SU-DHL-6 (cell line): Measurements from ENCODE around the gene MYH11.
"Not testable (repeated sequence)": the region's sequence is repeated elsewhere in the genome, so short reads cannot be mapped to it uniquely, and the experiment has no call there.

Experiments used
- EZH2phosphoT487 ChIP-seq: fragments of 200-600 bp; sonication (generic), shearing (Covaris generic); conservative IDR thresholded peaks from 2 replicates; pipeline ENCODE4 v1.6.1; 2018; ENCODE audit warnings: mild to moderate bottlenecking, antibody characterized with exemption, low read length, moderate library complexity, mixed read lengths
- TF ChIP-seq, protein P1 (sequence below): fragments of 200-600 bp; sonication (generic); IDR thresholded peaks from one replicate; pipeline ENCODE4 v1.5.1; 2017; ENCODE audit warnings: antibody characterized with exemption, mild to moderate bottlenecking, low read length, moderate library complexity; ENCODE audit not compliant: insufficient read depth, poor library complexity, severe bottlenecking

DNA sequence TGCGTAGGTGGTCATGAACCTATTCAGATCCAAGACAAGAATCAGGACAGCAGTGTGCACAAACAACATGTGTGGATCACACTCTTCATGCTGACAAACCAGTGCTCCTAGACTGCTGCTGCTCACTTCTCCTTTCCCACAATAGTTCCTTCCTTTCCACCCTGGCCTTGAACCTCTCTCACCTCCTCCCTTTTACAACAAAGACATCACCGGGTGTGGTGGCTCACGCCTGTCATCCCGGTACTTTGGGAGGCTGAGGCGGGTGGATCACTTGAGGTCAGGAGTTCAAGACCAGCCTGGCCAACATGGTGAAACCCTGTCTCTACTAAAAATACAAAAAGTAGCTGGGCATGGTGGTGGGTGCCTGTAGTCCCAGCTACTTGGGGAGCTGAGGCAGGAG, 67.0 kb downstream of the MYH11 start:
- TF ChIP-seq, protein P1, sequence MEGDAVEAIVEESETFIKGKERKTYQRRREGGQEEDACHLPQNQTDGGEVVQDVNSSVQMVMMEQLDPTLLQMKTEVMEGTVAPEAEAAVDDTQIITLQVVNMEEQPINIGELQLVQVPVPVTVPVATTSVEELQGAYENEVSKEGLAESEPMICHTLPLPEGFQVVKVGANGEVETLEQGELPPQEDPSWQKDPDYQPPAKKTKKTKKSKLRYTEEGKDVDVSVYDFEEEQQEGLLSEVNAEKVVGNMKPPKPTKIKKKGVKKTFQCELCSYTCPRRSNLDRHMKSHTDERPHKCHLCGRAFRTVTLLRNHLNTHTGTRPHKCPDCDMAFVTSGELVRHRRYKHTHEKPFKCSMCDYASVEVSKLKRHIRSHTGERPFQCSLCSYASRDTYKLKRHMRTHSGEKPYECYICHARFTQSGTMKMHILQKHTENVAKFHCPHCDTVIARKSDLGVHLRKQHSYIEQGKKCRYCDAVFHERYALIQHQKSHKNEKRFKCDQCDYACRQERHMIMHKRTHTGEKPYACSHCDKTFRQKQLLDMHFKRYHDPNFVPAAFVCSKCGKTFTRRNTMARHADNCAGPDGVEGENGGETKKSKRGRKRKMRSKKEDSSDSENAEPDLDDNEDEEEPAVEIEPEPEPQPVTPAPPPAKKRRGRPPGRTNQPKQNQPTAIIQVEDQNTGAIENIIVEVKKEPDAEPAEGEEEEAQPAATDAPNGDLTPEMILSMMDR = not testable (repeated sequence)
- TF ChIP-seq EZH2phosphoT487 = not testable (repeated sequence)
